Aorta (tissue), 5 donors: ENCODE results near the gene DIS3. TPM values are rescaled to one million over a fixed set of nuclear protein-coding genes. Genes with fewer than 3 reads are reported as not detected.
"Not testable (repeated sequence)": the region's sequence is repeated elsewhere in the genome, so short reads cannot be mapped to it uniquely, and the experiment has no call there.

Experiments
- ATAC-seq: fragments of 200-7000 bp; cut with Tn5 transposase; one replicate; pipeline ENCODE4 v1.9.1; 2022; ENCODE audit warnings: moderate library complexity; ENCODE audit not compliant: low FRiP score
- DNase-seq, 2 donors: peaks; one replicate each; pipeline ENCODE4 v3.0.0-alpha.2; 2020
- H3K27ac ChIP-seq, 2 donors: one replicate each; pipeline ENCODE4 v1.5.1; 2013; ENCODE audit warnings: low read length in 2 of 2, mild to moderate bottlenecking in 2 of 2, moderate library complexity in 2 of 2, control low read depth in 1 of 2, inconsistent platforms in 1 of 2, low read depth in 1 of 2
- H3K27me3 ChIP-seq, 2 donors: one replicate each; pipeline ENCODE4 v1.6.1; 2013; ENCODE audit warnings: control low read depth in 1 of 2, low read length in 1 of 2, mild to moderate bottlenecking in 1 of 2, moderate library complexity in 1 of 2; ENCODE audit not compliant: insufficient read depth in 2 of 2, control insufficient read depth in 1 of 2
- H3K36me3 ChIP-seq, 2 donors: one replicate each; pipeline ENCODE4 v1.6.1; 2013; ENCODE audit warnings: control low read depth in 1 of 2, low read length in 1 of 2, mild to moderate bottlenecking in 1 of 2; ENCODE audit not compliant: insufficient read depth in 2 of 2, control insufficient read depth in 1 of 2
- H3K4me1 ChIP-seq, 2 donors: one replicate each; pipeline ENCODE4 v1.6.1; 2013; ENCODE audit warnings: low read length in 2 of 2, control low read depth in 1 of 2, mild to moderate bottlenecking in 1 of 2, moderate library complexity in 1 of 2; ENCODE audit not compliant: insufficient read depth in 2 of 2, control insufficient read depth in 1 of 2
- H3K4me3 ChIP-seq, 2 donors: one replicate each; pipeline ENCODE4 v1.5.1; 2013; ENCODE audit warnings: low read length in 2 of 2, control low read depth in 1 of 2, mild to moderate bottlenecking in 1 of 2
- H3K9me3 ChIP-seq: one replicate; pipeline ENCODE4 v1.6.1; 2013; ENCODE audit warnings: mild to moderate bottlenecking, low read length; ENCODE audit not compliant: control insufficient read depth
- WGBS, 2 donors: extraction: QIAGEN DNeasy Blood & Tissue Kit; methylation state at CpG; one replicate each; pipeline ENCODE4 v1.1.7; 2013; 5-methylcytosine and 5-hydroxymethylcytosine counted together
- intact Hi-C, 2 donors: fragments of 100-400 bp; cut with DNase I; formaldehyde crosslinking; loops; one replicate each; pipeline versions ENCODE4 v1.14.2 to v1.15.0; 2022
- polyA plus RNA-seq, 2 donors: library from polyadenylated mRNA; stranded (reverse); fragments of 200-250 nt; gene quantifications; one replicate each; pipeline ENCODE4 v1.2.3, GENCODE V29; 2013
- total RNA-seq, 2 donors: library from RNA; stranded (reverse); fragmentation: NEBNext Ultra II Directional; extraction: Animal tissue kit (Norgen Biotek cat#: 25700); gene quantifications; one replicate each; pipeline ENCODE4 v1.2.1, GENCODE V29; 2021
- donor health status: healthy with polysubstance abuse.
- donor health status: Bipolar disorder and iron deficiency.
- donor health status: DM: no; HTN: no; CAD: no.
- donor health status: DM: no; HTN: no; CAD: no.
- donor health status: DM: yes; HTN: yes; CAD: no.

Gene DIS3
- total and polyA plus RNA-seq, 4 donors = 6.5 to 27.8 (median 19.8) TPM

DNA sequence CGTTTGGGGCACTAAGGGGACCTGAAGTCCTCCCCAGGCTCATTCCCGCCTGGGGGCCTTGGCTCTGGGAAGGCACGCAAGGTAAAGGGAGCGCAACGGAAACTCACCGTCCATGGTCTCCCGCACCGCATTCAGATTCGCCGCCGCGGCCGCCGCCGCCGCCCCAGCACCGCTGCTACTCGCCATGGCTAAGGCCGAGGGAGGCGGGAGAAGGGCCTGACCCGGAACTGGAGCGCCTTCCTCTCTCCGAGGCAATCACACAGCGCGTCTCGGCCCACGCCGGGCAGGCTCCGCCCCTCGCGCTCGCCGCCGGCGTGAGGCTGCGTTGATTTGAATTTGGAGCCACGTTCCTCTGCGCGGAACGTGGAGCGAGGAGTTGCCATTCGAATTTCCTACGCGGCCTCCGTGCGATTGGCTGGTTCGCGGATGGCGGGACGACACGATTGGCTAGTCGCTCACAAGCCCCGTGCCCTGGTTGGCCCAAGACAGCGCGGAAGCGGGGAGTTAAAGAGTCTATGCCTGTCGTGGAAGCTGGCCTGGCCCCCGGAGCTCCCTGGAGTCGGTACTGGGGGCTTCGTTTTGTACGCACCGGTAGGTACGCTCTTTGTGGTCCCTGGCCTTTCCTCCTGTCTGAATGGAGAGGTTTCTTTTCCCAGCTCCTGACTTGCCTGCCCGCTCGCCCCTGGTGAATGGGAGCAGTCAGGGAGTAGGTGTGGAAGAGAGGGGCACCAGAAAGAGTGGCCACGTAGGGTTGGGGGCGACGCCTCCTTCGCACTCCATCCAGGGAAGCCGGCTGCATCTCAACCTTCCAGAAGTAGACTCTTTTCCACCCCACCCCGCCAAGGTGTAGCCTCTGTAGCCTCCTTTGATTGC, 54.0 kb downstream of the DIS3 start, which contains the start of the genes BORA and MZT1:
BORA (plus strand) TSS at position 507 of the 873 bp plus-strand sequence. CDS start 1,018 bp downstream, outside the sequence.
MZT1 (minus strand) TSS at position 213 of the 873 bp plus-strand sequence; CDS start at position 186, 27 bp downstream.
- Histone ChIP-seq H3K27ac (peak within 1 kb of the TSS in 1 of 2 donors; percentile 39), H3K36me3 (no peaks in the 10 kb centered on the region), H3K27me3 (no peaks in the 10 kb centered on the region), H3K4me3 (peak within 1 kb of the TSS; percentile 65 to 98), H3K9me3 (no peaks in the 10 kb centered on the region), H3K4me1 (no peaks in the 10 kb centered on the region)
- DNase-seq = peak; percentile 97 to 98
- peak; percentile 100 for ATAC-seq
- intact Hi-C loops = loop anchor here in 1 of 2 donors (5.0 kb wide), 1 partner anchor 55 kb away; the partner anchor contains the start of genes DIS3 and PIBF1
- 0% methylated on average over 69 to 71 of the region's 71 CpGs for WGBS, 2 donors

- WGBS, 2 donors = 1 to 2% methylated on average over 41 to 49 of the region's 49 CpGs
- Histone ChIP-seq H3K27me3 (no peaks in the 10 kb centered on the region), H3K9me3 (no peaks in the 10 kb centered on the region), H3K36me3 (no peaks in the 10 kb centered on the region), H3K4me1 (no peaks in the 10 kb centered on the region), H3K27ac (peak overlapping the region in 1 of 2 donors; percentile 39), H3K4me3 (peak overlapping the region; percentile 65 to 98)
- DNase-seq (peak; percentile 64 to 80), ATAC-seq (peak; percentile 66)
- intact Hi-C loops = loop anchor here in 1 of 2 donors (5.0 kb wide), 1 partner anchor 55 kb away; the partner anchor contains the start of genes DIS3 and PIBF1
Measured at GRCh38 chr13:72726726-72727416, 54.8 kb downstream of the DIS3 start.

- not testable (repeated sequence) for ATAC-seq, H3K9me3 ChIP-seq, H3K4me3 ChIP-seq, H3K36me3 ChIP-seq, H3K27ac ChIP-seq, DNase-seq, H3K27me3 ChIP-seq, H3K4me1 ChIP-seq
- 88 to 91% methylated on average over 15 of the region's 15 CpGs for WGBS, 2 donors
- intact Hi-C loops = loop anchor here in 1 of 2 donors (5.0 kb wide), 1 partner anchor 56 kb away; the partner anchor contains the start of genes DIS3 and PIBF1
Measured at GRCh38 chr13:72726185-72726584, 55.5 kb downstream of the DIS3 start.

GRCh38 chr13:72716776-72717175, 64.9 kb downstream of the DIS3 start:
- no peak overlapping the region for H3K4me3 ChIP-seq
- peaks cover 3 to 6% of the 10 kb centered on the region in 2 donors for H3K36me3 ChIP-seq
- no peaks in the 10 kb centered on the region for H3K4me1 ChIP-seq
- DNase-seq (no peak), ATAC-seq (no peak)
- peaks cover 3% of the 10 kb centered on the region for H3K9me3 ChIP-seq
- WGBS, 2 donors = 51 to 53% methylated on average over 3 of the region's 3 CpGs
- intact Hi-C loops = no loop called here
- H3K27ac ChIP-seq = no peak overlapping the region
- H3K27me3 ChIP-seq = no peaks in the 10 kb centered on the region

Other genes with a start within 250 kb of the DIS3 start
- gene MZT1, start 54.3 kb downstream of the DIS3 start, total RNA-seq = 1 to 10 TPM; 7.4 to 9.4 TPM
- gene MZT1, start 54.3 kb downstream of the DIS3 start, polyA plus RNA-seq = 10 to 100 TPM; 10.3 to 15.5 TPM
- gene BORA, start 54.0 kb downstream of the DIS3 start, total RNA-seq = 1 to 10 TPM; 1.5 to 2.6 TPM
- 1 to 10 TPM; 1.5 to 6.9 TPM for gene BORA, start 54.0 kb downstream of the DIS3 start, polyA plus RNA-seq
- gene PIBF1, start 233 bp upstream of the DIS3 start, total RNA-seq = 10 to 100 TPM; 25.1 to 29.4 TPM
- gene PIBF1, start 233 bp upstream of the DIS3 start, polyA plus RNA-seq = 10 to 100 TPM in 1 of 2 donors, 1 to 10 TPM in 1; 1.5 to 10.9 TPM